CD14-positive monocyte (primary cell): ENCODE data around the gene GPR39. TPM values are rescaled to one million over a fixed set of nuclear protein-coding genes. Genes with fewer than 3 reads are reported as not detected.

Experiments
- DNase-seq, 3 donors: peaks; one replicate each; pipeline ENCODE4 v3.0.0-alpha.2; 2011 to 2022
- H2AFZ ChIP-seq: 2 replicates; pipeline ENCODE4 v1.6.0; 2012; ENCODE audit warnings: mild to moderate bottlenecking, low read depth, low read length, inconsistent platforms; ENCODE audit not compliant: insufficient read depth, poor library complexity, severe bottlenecking
- H3K27ac ChIP-seq, 2 donors: 1 replicate in 1 of 2; 2 replicates in 1 of 2; pipeline ENCODE4 v1.5.1; 2012 to 2013; ENCODE audit warnings: low read length in 2 of 2, control low read depth in 1 of 2, inconsistent platforms in 1 of 2, low read depth in 1 of 2, mild to moderate bottlenecking in 1 of 2
- H3K27me3 ChIP-seq, 2 donors: one replicate each; pipeline versions ENCODE4 v1.6.0 to v1.6.1; 2011 to 2013; ENCODE audit warnings: low read length in 2 of 2; ENCODE audit not compliant: control insufficient read depth in 2 of 2, insufficient read depth in 2 of 2
- H3K36me3 ChIP-seq, 2 donors: replicated peaks in 1 of 2; 1 replicate in 1 of 2; 2 replicates in 1 of 2; pipeline versions ENCODE4 v1.5.1 to v1.6.1; 2012 to 2013; ENCODE audit warnings: low read length in 2 of 2, control low read depth in 1 of 2, inconsistent platforms in 1 of 2, mild to moderate bottlenecking in 1 of 2; ENCODE audit not compliant: insufficient read depth in 2 of 2, control insufficient read depth in 1 of 2
- H3K4me1 ChIP-seq, 2 donors: 1 replicate in 1 of 2; 2 replicates in 1 of 2; pipeline versions ENCODE4 v1.5.1 to v1.6.1; 2012 to 2013; ENCODE audit warnings: low read length in 2 of 2, control low read depth in 1 of 2, inconsistent platforms in 1 of 2, mild to moderate bottlenecking in 1 of 2, moderate library complexity in 1 of 2; ENCODE audit not compliant: insufficient read depth in 2 of 2, control insufficient read depth in 1 of 2
- H3K4me2 ChIP-seq: replicated peaks from 2 replicates; pipeline ENCODE3; 2012; ENCODE audit warnings: low read length, moderate library complexity, mild to moderate bottlenecking; ENCODE audit not compliant: poor library complexity, severe bottlenecking; ENCODE audit errors: extremely low read depth
- H3K4me3 ChIP-seq, 3 experiments: fragments of 200-600 bp in 1 of 3; sonication (generic) in 1 of 3; replicated peaks in 1 of 3; 1 replicate in 2 of 3; 2 replicates in 1 of 3; pipeline ENCODE4 v1.5.1; 2011 to 2013; ENCODE audit warnings: low read length in 3 of 3, mild to moderate bottlenecking in 3 of 3, control low read depth in 2 of 3, low read depth in 2 of 3, inconsistent platforms in 1 of 3, moderate library complexity in 1 of 3
- H3K79me2 ChIP-seq: 2 replicates; pipeline ENCODE4 v1.6.0; 2012; ENCODE audit warnings: mild to moderate bottlenecking, control low read depth, inconsistent platforms, low read length, moderate library complexity; ENCODE audit not compliant: insufficient read depth
- H3K9ac ChIP-seq: 2 replicates; pipeline ENCODE4 v1.6.0; 2017; ENCODE audit warnings: low read length, mild to moderate bottlenecking; ENCODE audit not compliant: insufficient read depth, poor library complexity, severe bottlenecking
- H3K9me3 ChIP-seq, 2 donors: replicated peaks in 1 of 2; 1 replicate in 1 of 2; 2 replicates in 1 of 2; pipeline versions ENCODE4 v1.5.1 to v1.6.1; 2012 to 2013; ENCODE audit warnings: low read length in 2 of 2, control low read depth in 1 of 2; ENCODE audit not compliant: control insufficient read depth in 1 of 2, insufficient read depth in 1 of 2
- H4K20me1 ChIP-seq: 2 replicates; pipeline ENCODE4 v1.6.0; 2012; ENCODE audit warnings: mild to moderate bottlenecking, low read length, control low read depth, moderate library complexity; ENCODE audit not compliant: insufficient read depth
- H3K27ac Mint-ChIP-seq, 7 donors: one replicate each; pipeline ENCODE4 v1.8.0; 2020; ENCODE audit warnings: mild to moderate bottlenecking in 7 of 7, mixed read lengths in 7 of 7, moderate library complexity in 6 of 7, inconsistent platforms in 2 of 7
- H3K27me3 Mint-ChIP-seq, 3 donors: one replicate each; pipeline ENCODE4 v1.8.0; 2021 to 2022; ENCODE audit warnings: low read depth in 3 of 3, mild to moderate bottlenecking in 3 of 3, mixed read lengths in 3 of 3, moderate library complexity in 3 of 3, inconsistent platforms in 1 of 3
- H3K36me3 Mint-ChIP-seq, 2 donors: one replicate each; pipeline ENCODE4 v1.8.0; 2020; ENCODE audit warnings: mixed read lengths in 2 of 2, inconsistent platforms in 1 of 2, mild to moderate bottlenecking in 1 of 2
- H3K4me1 Mint-ChIP-seq: one replicate; pipeline ENCODE4 v1.8.0; 2020; ENCODE audit warnings: mild to moderate bottlenecking, mixed read lengths
- H3K4me3 Mint-ChIP-seq, 2 donors: one replicate each; pipeline ENCODE4 v1.8.0; 2020; ENCODE audit warnings: mild to moderate bottlenecking in 2 of 2, mixed read lengths in 2 of 2, moderate library complexity in 1 of 2
- H3K9me3 Mint-ChIP-seq, 7 donors: one replicate each; pipeline ENCODE4 v1.8.0; 2020 to 2022; ENCODE audit warnings: mixed read lengths in 7 of 7, mild to moderate bottlenecking in 6 of 7, moderate library complexity in 6 of 7, inconsistent platforms in 2 of 7
- CTCF ChIP-seq: fragments of 200-600 bp; IDR thresholded peaks from one replicate; pipeline ENCODE4 v1.8.0; 2022; ENCODE audit warnings: antibody characterized with exemption, mild to moderate bottlenecking
- WGBS: methylation state at CpG from one replicate; pipeline ENCODE4 v1.1.5; 2013; ENCODE audit warnings: missing lambda C conversion rate; ENCODE audit not compliant: insufficient coverage; 5-methylcytosine and 5-hydroxymethylcytosine counted together
- intact Hi-C, 2 donors: fragments of 100-400 bp; cut with micrococcal nuclease; formaldehyde crosslinking; loops; one replicate each; pipeline versions ENCODE4 v1.15.0 to v1.15.1; 2023
- polyA plus RNA-seq, 3 donors: library from polyadenylated mRNA; depleted of rRNA in 1 of 3; unstranded in 2 of 3; stranded (reverse) in 1 of 3; fragments of 300-500 nt in 2 of 3; fragments of >200 nt in 1 of 3; fragmentation: Illumina TruSeq in 2 of 3; gene quantifications; 1 replicate in 2 of 3; 2 replicates in 1 of 3; pipeline ENCODE4 v1.2.3, GENCODE V29; 2012 to 2021

The GPR39 gene
- polyA plus RNA-seq, 3 donors = 0.12 TPM; not detected in 2

DNA sequence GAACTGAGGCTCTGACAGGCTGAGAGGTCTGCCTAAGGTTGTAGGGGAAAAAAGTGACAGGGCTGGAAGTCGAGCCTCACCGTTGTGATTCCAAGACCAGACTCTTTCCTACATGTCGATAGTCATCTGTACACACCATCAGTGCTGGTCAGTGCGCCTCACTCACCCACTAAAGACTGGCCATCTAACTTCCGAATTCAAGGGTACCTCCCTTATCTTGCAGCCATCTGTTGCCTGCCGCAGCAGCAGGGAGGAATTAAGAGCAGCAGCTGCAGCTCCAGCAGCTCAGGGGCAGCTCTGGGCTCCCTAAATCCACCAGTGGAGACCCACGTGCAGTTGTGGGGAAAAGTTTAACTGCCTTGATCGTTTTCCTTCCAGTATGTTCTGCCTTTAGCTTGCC is 32.6 kb upstream of the GPR39 start:
- H3K36me3 ChIP-seq = no peaks in the 10 kb centered on the region
- H3K36me3 Mint-ChIP-seq = peaks cover 0 to 4% of the 10 kb centered on the region in 2 donors
- H3K9ac ChIP-seq = no peak overlapping the region
- H3K9me3 ChIP-seq = peaks cover 9 to 12% of the 10 kb centered on the region in 2 donors
- H3K4me3 Mint-ChIP-seq = peak overlapping the region; percentile 48 to 76
- no peaks in the 10 kb centered on the region for H3K27me3 ChIP-seq
- 0% methylated on average over 5 of the region's 8 CpGs for WGBS
- peak overlapping the region in 1 of 3 experiments; percentile 62 for H3K4me3 ChIP-seq
- peaks cover 0 to 2% (median 1%) of the 10 kb centered on the region in 3 donors for H3K27me3 Mint-ChIP-seq
- H3K79me2 ChIP-seq = no peaks in the 10 kb centered on the region
- H3K4me2 ChIP-seq = peak overlapping the region; percentile 64
- peak; percentile 11 to 29 (median 12) for DNase-seq
- H3K9me3 Mint-ChIP-seq = peaks cover 3 to 15% (median 11%) of the 10 kb centered on the region in 7 donors
- intact Hi-C loops = no loop called here
- H2AFZ ChIP-seq = peak overlapping the region; percentile 55
- H4K20me1 ChIP-seq = no peaks in the 10 kb centered on the region
- H3K4me1 Mint-ChIP-seq = peaks cover 24% of the 10 kb centered on the region
- peaks cover 21 to 24% of the 10 kb centered on the region in 2 donors for H3K4me1 ChIP-seq
- peak overlapping the region; percentile 19 to 59 for H3K27ac ChIP-seq
- peak overlapping the region; percentile 72 to 92 (median 83) for H3K27ac Mint-ChIP-seq
- no peak for TF ChIP-seq CTCF

GRCh38 chr2:132384491-132385151 is 32.0 kb upstream of the GPR39 start:
- H4K20me1 ChIP-seq = no peaks in the 10 kb centered on the region
- Mint-ChIP-seq H3K36me3 (peaks cover 0 to 4% of the 10 kb centered on the region in 2 donors), H3K4me3 (peak overlapping the region; percentile 48 to 76), H3K9me3 (peaks cover 3 to 14% (median 12%) of the 10 kb centered on the region in 7 donors), H3K4me1 (peaks cover 24% of the 10 kb centered on the region), H3K27ac (peak overlapping the region; percentile 72 to 92 (median 83)), H3K27me3 (peaks cover 0 to 2% (median 1%) of the 10 kb centered on the region in 3 donors)
- no peaks in the 10 kb centered on the region for H3K36me3 ChIP-seq
- no peak overlapping the region for H3K9ac ChIP-seq
- peaks cover 21 to 24% of the 10 kb centered on the region in 2 donors for H3K4me1 ChIP-seq
- no peaks in the 10 kb centered on the region for H3K27me3 ChIP-seq
- no peak for TF ChIP-seq CTCF
- 0% methylated on average over 2 of the region's 4 CpGs for WGBS
- no peaks in the 10 kb centered on the region for H3K79me2 ChIP-seq
- peak overlapping the region; percentile 64 for H3K4me2 ChIP-seq
- intact Hi-C loops = no loop called here
- H3K27ac ChIP-seq = peak overlapping the region in 1 of 2 donors; percentile 59
- peaks cover 9 to 10% of the 10 kb centered on the region in 2 donors for H3K9me3 ChIP-seq
- H2AFZ ChIP-seq = peak overlapping the region; percentile 55
- peak overlapping the region in 1 of 3 experiments; percentile 62 for H3K4me3 ChIP-seq
- DNase-seq = peak; percentile 64 to 82 (median 75)
